MCF 10A (cell line): ENCODE data around the gene CYTH2. TPM values are rescaled to one million over a fixed set of nuclear protein-coding genes. Genes with fewer than 3 reads are reported as not detected.
A peak's percentile ranks its signal among the peaks of the same experiment; 100 is the strongest.

ENCODE experiments used
- Bru-seq: library from RNA; stranded (reverse); fragments of 400-500 nt; gene quantifications from one replicate; lab custom pipeline; 2021; lab: Mats Ljungman, UMichigan
- BruChase-seq, 2 experiments: library from RNA; stranded (reverse); fragments of 400-500 nt; gene quantifications; one replicate each; lab custom pipeline; 2021; lab: Mats Ljungman, UMichigan
- BruUV-seq: library from RNA; stranded (reverse); fragments of 400-500 nt; replicated peaks from 2 replicates; lab custom pipeline; 2021; lab: Mats Ljungman, UMichigan
- CTCF ChIA-PET: fragments of 300-600 bp; sonication (Branson Sonifier 250); formaldehyde crosslinking; extraction: SDS; loops from one replicate; lab custom pipeline; 2021; ENCODE audit warnings: antibody characterized with exemption, inconsistent platforms; lab: Yijun Ruan, JAX
- POLR2A ChIA-PET: fragments of 300-600, 350-650 bp; sonication (Branson Sonifier 250); formaldehyde crosslinking; extraction: SDS; loops from one replicate; lab custom pipeline; 2020; ENCODE audit warnings: antibody characterized with exemption, inconsistent platforms; lab: Yijun Ruan, JAX
- DNase-seq: peaks from one replicate; pipeline ENCODE4 v3.0.0-alpha.2; 2018; ENCODE audit not compliant: unreplicated experiment
- H3K27ac Mint-ChIP-seq: one replicate; pipeline ENCODE4 v1.8.0; 2022; ENCODE audit warnings: mild to moderate bottlenecking, low read depth, mixed read lengths; ENCODE audit not compliant: unreplicated experiment
- H3K27me3 Mint-ChIP-seq: one replicate; pipeline ENCODE4 v1.8.0; 2022; ENCODE audit warnings: mixed read lengths; ENCODE audit not compliant: insufficient read depth, unreplicated experiment
- H3K36me3 Mint-ChIP-seq: one replicate; pipeline ENCODE4 v1.8.0; 2022; ENCODE audit warnings: mild to moderate bottlenecking, moderate library complexity, mixed read lengths; ENCODE audit not compliant: insufficient read depth, unreplicated experiment
- H3K4me1 Mint-ChIP-seq: one replicate; pipeline ENCODE4 v1.8.0; 2022; ENCODE audit warnings: mixed read lengths; ENCODE audit not compliant: insufficient read depth, unreplicated experiment
- H3K4me3 Mint-ChIP-seq: one replicate; pipeline ENCODE4 v1.8.0; 2022; ENCODE audit warnings: mild to moderate bottlenecking, moderate library complexity, mixed read lengths; ENCODE audit not compliant: unreplicated experiment
- H3K9me3 Mint-ChIP-seq: one replicate; pipeline ENCODE4 v1.8.0; 2022; ENCODE audit warnings: mixed read lengths; ENCODE audit not compliant: unreplicated experiment
- CTCF ChIP-seq: fragments of 200-600 bp; IDR thresholded peaks from one replicate; pipeline ENCODE4 v1.8.0; 2022; ENCODE audit warnings: antibody characterized with exemption, mild to moderate bottlenecking; ENCODE audit not compliant: unreplicated experiment
- intact Hi-C: fragments of 100-400 bp; cut with micrococcal nuclease; formaldehyde crosslinking; loops from 2 replicates; pipeline ENCODE4 v1.14.1; 2022
- long read RNA-seq: library from polyadenylated mRNA; stranded (forward); transcript quantifications from one replicate; pipeline ENCODE4 v2.0.0, GENCODE V29; 2022
- total RNA-seq: library from RNA; stranded (reverse); gene quantifications from 2 replicates; pipeline ENCODE4 v1.2.3, GENCODE V29; 2022

The CYTH2 gene, protein sequence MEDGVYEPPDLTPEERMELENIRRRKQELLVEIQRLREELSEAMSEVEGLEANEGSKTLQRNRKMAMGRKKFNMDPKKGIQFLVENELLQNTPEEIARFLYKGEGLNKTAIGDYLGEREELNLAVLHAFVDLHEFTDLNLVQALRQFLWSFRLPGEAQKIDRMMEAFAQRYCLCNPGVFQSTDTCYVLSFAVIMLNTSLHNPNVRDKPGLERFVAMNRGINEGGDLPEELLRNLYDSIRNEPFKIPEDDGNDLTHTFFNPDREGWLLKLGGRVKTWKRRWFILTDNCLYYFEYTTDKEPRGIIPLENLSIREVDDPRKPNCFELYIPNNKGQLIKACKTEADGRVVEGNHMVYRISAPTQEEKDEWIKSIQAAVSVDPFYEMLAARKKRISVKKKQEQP
- total RNA-seq (70.3 and 72.2 TPM in 2 replicates), Bru-seq, nascent RNA (percentile 82 among the genes with signal in this experiment), BruChase-seq, experiment 1, labeled RNA remaining after a 6-hour chase (percentile 95 among the genes with signal in this experiment), BruChase-seq, experiment 2, labeled RNA remaining after a 2-hour chase (percentile 90 among the genes with signal in this experiment)
- long read RNA-seq, full-length matches to known transcripts, result 59 of 84 reads
- long read RNA-seq, partial matches to known transcripts, result 3 of 84 reads
- long read RNA-seq, other reads (novel, unspliced or antisense), result 22 of 84 reads

DNA sequence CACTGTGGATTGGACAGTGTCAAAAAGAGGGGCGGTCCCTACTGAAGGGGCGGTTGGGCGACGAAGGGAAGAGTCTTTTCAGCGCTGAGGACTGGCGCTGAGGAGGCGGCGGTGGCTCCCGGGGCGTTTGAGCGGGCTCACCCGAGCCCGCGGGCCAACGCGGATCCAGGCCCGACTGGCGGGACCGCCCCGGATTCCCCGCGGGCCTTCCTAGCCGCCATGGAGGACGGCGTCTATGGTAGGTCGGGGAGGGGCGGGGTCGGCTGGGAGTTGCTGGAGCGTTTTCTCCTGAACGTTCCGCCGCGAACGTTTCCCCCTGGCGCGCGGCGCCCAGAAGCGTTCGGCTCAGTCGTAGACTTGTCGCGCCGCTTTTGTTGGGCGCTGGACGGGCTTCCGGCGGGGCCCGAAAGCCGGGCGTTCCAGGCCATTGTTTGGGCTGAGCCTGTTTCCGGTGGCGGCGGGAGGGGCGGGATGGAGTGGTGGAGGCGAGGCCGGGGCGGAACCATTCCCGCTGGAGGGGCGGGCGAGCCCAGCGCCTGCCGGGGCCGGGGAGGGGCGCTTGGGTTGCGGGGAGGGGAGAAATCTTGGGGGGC is at the start of gene CYTH2:
Gene CYTH2 (plus strand): TSS at position 81 of the 593 bp plus-strand sequence. CDS start 139 bp downstream, at position 220.
- no peak for TF ChIP-seq CTCF
- POLR2A ChIA-PET, result interaction anchor here (0.6 to 1.7 kb wide), 7 partner anchors 19 to 150 kb away, joined by 3 to 22 read pairs (median 5); partner anchors contain the start of genes RPL18 and SPHK2
- intact Hi-C loops, result loop anchor here (1.0 to 2.0 kb wide), 2 partner anchors 19 to 25 kb away; partner anchors contain the start of gene GRWD1
- CTCF ChIA-PET, result interaction anchor here (1.3 to 2.4 kb wide), 4 partner anchors 18 to 128 kb away, joined by 3 to 12 read pairs (median 6); no protein-coding TSS in a partner anchor
- H3K27ac Mint-ChIP-seq, result peak within 1 kb of the TSS; percentile 97
- peaks cover 46% of the 10 kb centered on the region for H3K36me3 Mint-ChIP-seq
- H3K27me3 Mint-ChIP-seq, result no peaks in the 10 kb centered on the region
- peak within 1 kb of the TSS; percentile 77 for H3K4me3 Mint-ChIP-seq
- no peaks in the 10 kb centered on the region for H3K9me3 Mint-ChIP-seq
- no TSS peak for BruUV-seq
- peak; percentile 78 for DNase-seq
- H3K4me1 Mint-ChIP-seq, result peaks cover 12% of the 10 kb centered on the region

GRCh38 chr19:48421548-48421947 is 47.6 kb upstream of the CYTH2 start:
- Mint-ChIP-seq H3K27me3 (no peaks in the 10 kb centered on the region), H3K4me1 (peaks cover 28% of the 10 kb centered on the region), H3K9me3 (no peaks in the 10 kb centered on the region), H3K36me3 (no peaks in the 10 kb centered on the region), H3K27ac (no peak overlapping the region), H3K4me3 (no peak overlapping the region)
- DNase-seq, result no peak
- ChIA-PET CTCF (interaction anchor here (0.6 kb wide), 1 partner anchor 1031 kb away, joined by 3 read pairs; no protein-coding TSS in a partner anchor), POLR2A (interaction anchor here (1.1 to 1.4 kb wide), 2 partner anchors 9 to 24 kb away, joined by 3 to 4 read pairs; no protein-coding TSS in a partner anchor)
- intact Hi-C loops, result no loop called here
- no TSS peak for BruUV-seq
- TF ChIP-seq CTCF, result no peak

- Mint-ChIP-seq H3K4me3 (no peak overlapping the region), H3K4me1 (peaks cover 21% of the 10 kb centered on the region), H3K27me3 (no peaks in the 10 kb centered on the region), H3K36me3 (no peaks in the 10 kb centered on the region), H3K27ac (peak overlapping the region; percentile 77), H3K9me3 (no peaks in the 10 kb centered on the region)
- ChIA-PET POLR2A (no interaction called here), CTCF (no interaction called here)
- intact Hi-C loops, result no loop called here
- peak; percentile 62 for DNase-seq
- no peak for TF ChIP-seq CTCF
- BruUV-seq, result no TSS peak
These were observed 44.4 kb upstream of the CYTH2 start for GRCh38 chr19:48424694-48425219.
